ENCODE results near the gene CST6. TPM values are rescaled to one million over a fixed set of nuclear protein-coding genes. Genes with fewer than 3 reads are reported as not detected.
A peak's percentile ranks its signal among the peaks of the same experiment; 100 is the strongest.

CST6 gene
- total and polyA plus RNA-seq, 2 experiments from 2014 or later: 4.2 to 8.3 TPM

DNA sequence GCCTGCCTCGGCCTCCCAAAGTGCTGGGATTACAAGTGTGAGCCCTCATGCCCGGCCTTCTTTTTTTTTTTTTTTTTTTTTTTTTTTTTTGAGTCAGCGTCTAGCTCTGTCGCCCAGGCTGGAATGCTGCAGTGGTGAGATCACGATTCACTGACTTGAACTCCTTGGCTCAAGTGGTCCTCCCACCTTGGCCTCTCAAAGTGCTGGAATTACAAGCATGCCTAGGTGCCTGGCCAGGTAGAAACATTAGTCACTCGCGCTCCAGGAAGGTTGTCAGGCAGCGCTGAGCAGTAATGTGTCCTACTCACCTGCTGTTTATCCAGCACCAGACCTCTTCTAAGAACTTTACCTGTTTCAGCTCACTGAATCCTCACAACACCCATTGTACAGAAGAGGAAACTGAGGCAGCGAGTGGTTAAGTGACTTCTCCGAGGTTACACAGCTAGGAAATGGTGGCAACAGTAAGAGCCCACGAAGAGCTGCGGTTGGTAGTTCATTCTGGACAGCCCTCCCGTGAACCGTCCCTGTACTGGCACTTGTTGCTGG lies 496 bp upstream of the CST6 start:
- Histone ChIP-seq H3K4me2 (peak overlapping the region; percentile 80), H4K20me1 (replicated peaks; ENCODE audit: insufficient read depth) (no peaks in the 10 kb centered on the region), H3K27ac (ENCODE audit: low read depth) (no peak overlapping the region), H3K27me3 (ENCODE audit: insufficient read depth) (peaks cover 23% of the 10 kb centered on the region), H3K4me3 (peak overlapping the region; percentile 57), H3K36me3 (ENCODE audit: insufficient read depth) (no peaks in the 10 kb centered on the region), H3K9me2 (ENCODE audit: insufficient read depth) (no peaks in the 10 kb centered on the region), H3F3A (replicated peaks; ENCODE audit: low read depth) (0 out of 2 replicates have a peak, but pooled peaks cover 3% of the 10 kb centered on the region), H3K79me2 (replicated peaks; ENCODE audit: insufficient read depth) (no peaks in the 10 kb centered on the region), H3K4me1 (ENCODE audit: insufficient read depth) (0 out of 2 replicates have a peak, but pooled peaks cover 8% of the 10 kb centered on the region), H2AFZ (peak overlapping the region; percentile 97)
- Mint-ChIP-seq H3K27me3 (ENCODE audit: insufficient read depth, low read depth, poor library complexity) (peaks cover 16% of the 10 kb centered on the region), H3K36me3 (ENCODE audit: low read depth) (no peaks in the 10 kb centered on the region; the same call in 2 of the 3 replicates), H3K4me3 (peak overlapping the region; percentile 55), H3K9me3 (no peaks in the 10 kb centered on the region), H3K4me1 (peaks cover 15% of the 10 kb centered on the region; the same call in 2 of the 3 replicates), H3K27ac (no peak overlapping the region)
- TF ChIP-seq NANOG (IDR thresholded peaks at IDR 0.05; ENCODE audit: borderline replicate concordance): no peak
- TF ChIP-seq, protein P1, sequence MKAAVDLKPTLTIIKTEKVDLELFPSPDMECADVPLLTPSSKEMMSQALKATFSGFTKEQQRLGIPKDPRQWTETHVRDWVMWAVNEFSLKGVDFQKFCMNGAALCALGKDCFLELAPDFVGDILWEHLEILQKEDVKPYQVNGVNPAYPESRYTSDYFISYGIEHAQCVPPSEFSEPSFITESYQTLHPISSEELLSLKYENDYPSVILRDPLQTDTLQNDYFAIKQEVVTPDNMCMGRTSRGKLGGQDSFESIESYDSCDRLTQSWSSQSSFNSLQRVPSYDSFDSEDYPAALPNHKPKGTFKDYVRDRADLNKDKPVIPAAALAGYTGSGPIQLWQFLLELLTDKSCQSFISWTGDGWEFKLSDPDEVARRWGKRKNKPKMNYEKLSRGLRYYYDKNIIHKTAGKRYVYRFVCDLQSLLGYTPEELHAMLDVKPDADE (IDR thresholded peaks at IDR 0.05): no peak
- no peak for TF ChIP-seq STAT1 (IDR thresholded peaks at IDR 0.05; ENCODE audit: unreplicated experiment)
- no peak for TF ChIP-seq ZNF462 (CRISPR knock-in tag; IDR thresholded peaks at IDR 0.05)
- no peak for TF ChIP-seq ZNF331 (CRISPR knock-in tag; IDR thresholded peaks at IDR 0.05; ENCODE audit: low read depth)
- no peak for TF ChIP-seq JUNB (IDR thresholded peaks at IDR 0.05; ENCODE audit: unreplicated experiment)
- TF ChIP-seq REST (IDR thresholded peaks at IDR 0.05; ENCODE audit: unreplicated experiment): no peak
- no peak for TF ChIP-seq EZH2phosphoT487 (IDR thresholded peaks at IDR 0.05; ENCODE audit: unreplicated experiment)
- no peak for TF ChIP-seq ZNF114 (CRISPR knock-in tag; IDR thresholded peaks at IDR 0.05)
- no peak for TF ChIP-seq CREB1 (CRISPR knock-in tag; IDR thresholded peaks at IDR 0.05; ENCODE audit: low read depth)
- no peak for TF ChIP-seq POLR2AphosphoS5 (IDR thresholded peaks at IDR 0.05; ENCODE audit: low read depth)
- ATAC-seq (peak; percentile 5; the same call in 2 of the 3 replicates), DNase-seq (ENCODE audit: low spot score) (peak; percentile 53)
